ENCODE data around the gene ARMCX6.

ARMCX6 gene

DNA sequence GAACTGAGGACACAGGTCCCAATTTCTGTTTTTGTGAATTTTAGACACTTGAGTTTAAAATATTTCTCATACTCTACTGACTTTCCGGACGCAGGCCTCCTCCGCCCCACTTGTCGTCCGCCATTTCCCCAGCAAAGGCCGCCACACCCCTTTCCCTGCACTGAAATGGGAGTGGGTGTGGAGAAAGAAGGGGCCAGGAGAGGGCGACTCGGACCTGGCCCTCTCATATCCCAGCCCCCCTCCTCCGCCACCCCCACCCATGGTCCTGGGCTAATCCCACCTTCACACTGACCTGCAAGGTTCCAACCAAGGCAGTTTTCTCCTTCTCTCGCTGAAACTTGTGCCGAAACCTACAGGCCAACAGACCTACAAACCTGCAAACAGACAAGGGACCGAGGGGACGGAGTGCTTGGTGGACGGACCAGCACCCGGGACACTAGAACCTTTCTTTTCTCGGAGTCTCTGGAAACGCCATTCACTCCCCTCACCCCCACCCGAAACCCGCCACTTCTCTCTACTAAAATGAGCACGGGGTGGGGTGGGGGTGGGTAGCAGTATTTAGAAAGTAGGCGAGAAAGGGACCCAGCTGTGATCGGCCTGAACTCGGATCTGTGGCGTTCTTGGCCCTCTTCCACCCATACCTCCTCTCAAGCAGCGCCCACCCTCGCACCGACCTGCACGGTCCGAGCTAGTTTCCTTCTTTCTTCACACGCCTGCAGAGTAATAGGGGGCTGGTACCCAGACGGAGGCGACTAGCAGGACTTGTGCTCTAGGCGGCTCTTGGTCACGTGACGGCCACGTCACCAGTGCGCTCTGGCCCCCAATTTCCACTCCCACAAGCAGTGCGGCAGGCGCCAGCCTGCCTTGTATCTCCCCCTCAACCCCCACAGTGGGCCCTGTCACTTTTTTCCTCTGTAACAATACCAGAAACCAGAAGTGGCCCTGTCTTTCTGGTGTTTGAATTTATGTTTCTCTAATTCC is at the start of gene ARMCX6:
ARMCX6 (minus strand) TSS at position 790 of the 981 bp plus-strand sequence. CDS start 1,380 bp downstream, outside the sequence.
- TF ChIP-seq, protein P1, sequence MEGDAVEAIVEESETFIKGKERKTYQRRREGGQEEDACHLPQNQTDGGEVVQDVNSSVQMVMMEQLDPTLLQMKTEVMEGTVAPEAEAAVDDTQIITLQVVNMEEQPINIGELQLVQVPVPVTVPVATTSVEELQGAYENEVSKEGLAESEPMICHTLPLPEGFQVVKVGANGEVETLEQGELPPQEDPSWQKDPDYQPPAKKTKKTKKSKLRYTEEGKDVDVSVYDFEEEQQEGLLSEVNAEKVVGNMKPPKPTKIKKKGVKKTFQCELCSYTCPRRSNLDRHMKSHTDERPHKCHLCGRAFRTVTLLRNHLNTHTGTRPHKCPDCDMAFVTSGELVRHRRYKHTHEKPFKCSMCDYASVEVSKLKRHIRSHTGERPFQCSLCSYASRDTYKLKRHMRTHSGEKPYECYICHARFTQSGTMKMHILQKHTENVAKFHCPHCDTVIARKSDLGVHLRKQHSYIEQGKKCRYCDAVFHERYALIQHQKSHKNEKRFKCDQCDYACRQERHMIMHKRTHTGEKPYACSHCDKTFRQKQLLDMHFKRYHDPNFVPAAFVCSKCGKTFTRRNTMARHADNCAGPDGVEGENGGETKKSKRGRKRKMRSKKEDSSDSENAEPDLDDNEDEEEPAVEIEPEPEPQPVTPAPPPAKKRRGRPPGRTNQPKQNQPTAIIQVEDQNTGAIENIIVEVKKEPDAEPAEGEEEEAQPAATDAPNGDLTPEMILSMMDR (IDR thresholded peaks at IDR 0.05; ENCODE audit: borderline replicate concordance, extremely low read depth, low read length, poor library complexity, severe bottlenecking) = peak; percentile 45
- TF ChIP-seq EZH2 (IDR thresholded peaks at IDR 0.05; ENCODE audit: borderline replicate concordance, low read depth, low read length, severe bottlenecking) = no peak
- Histone ChIP-seq H3K4me2 (ENCODE audit: insufficient read depth, low read length) (peak within 1 kb of the TSS; percentile 73), H3K4me1 (ENCODE audit: insufficient read depth, low read length) (peaks cover 31% of the 10 kb centered on the region), H3K4me3 (ENCODE audit: low read depth in 1 of 2, low read length in 2 of 2) (peak within 1 kb of the TSS; percentile 54 to 85; a peak in 3 of 4 replicates), H3K9me3 (ENCODE audit: insufficient read depth, low read length, severe bottlenecking) (no peaks in the 10 kb centered on the region), H3K9ac (ENCODE audit: low read depth, low read length) (peak within 1 kb of the TSS; percentile 67), H4K20me1 (ENCODE audit: insufficient read depth, low read length) (no peaks in the 10 kb centered on the region), H3K27ac (ENCODE audit: low read length) (peak within 1 kb of the TSS; percentile 75), H3K36me3 (ENCODE audit: insufficient read depth, low read length) (peaks cover 5% of the 10 kb centered on the region; the same call in 1 of the 2 replicates), H3K79me2 (ENCODE audit: insufficient read depth, low read length) (peaks cover 7% of the 10 kb centered on the region), H3K27me3 (ENCODE audit: insufficient read depth, low read length, poor library complexity) (no peaks in the 10 kb centered on the region), H2AFZ (ENCODE audit: low read depth, low read length) (peak within 1 kb of the TSS; percentile 87)
- DNase-seq (peak; percentile 81), ATAC-seq (ENCODE audit: insufficient read depth, low read depth) (peak; percentile 92)

DNA sequence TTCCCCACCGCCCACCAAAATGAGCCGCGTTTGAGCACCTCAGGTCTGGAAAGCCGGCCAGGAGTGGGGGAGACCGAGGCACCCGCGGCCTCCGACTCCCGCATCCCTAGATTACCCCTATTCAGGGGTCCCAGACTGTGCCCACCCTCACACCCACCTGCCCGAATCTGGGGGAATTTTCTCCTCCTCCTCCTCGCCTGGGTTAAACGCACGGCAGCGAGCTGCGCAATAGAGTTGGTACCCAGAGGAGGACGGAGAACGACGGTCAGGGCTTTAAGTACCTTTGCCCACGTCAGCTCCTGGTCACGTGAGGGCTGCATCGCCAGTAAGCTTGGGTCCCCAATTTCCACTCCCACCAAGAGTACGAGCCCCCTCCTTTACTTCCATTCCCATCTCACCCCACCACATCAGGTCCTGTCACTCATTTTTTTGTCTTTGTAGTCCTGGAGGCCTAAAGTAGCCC is 41.8 kb upstream of the ARMCX6 start, which contains the start of gene ARMCX2:
ARMCX2 (minus strand) TSS at position 250 of the 463 bp plus-strand sequence. CDS start 2,262 bp downstream, outside the sequence.
- no peaks in the 10 kb centered on the region for H3K27me3 ChIP-seq (ENCODE audit: insufficient read depth, low read length, poor library complexity)
- H3K27ac ChIP-seq (ENCODE audit: low read length) = no peak within 1 kb of the TSS
- H3K9me3 ChIP-seq (ENCODE audit: insufficient read depth, low read length, severe bottlenecking) = no peaks in the 10 kb centered on the region
- no peak within 1 kb of the TSS for H3K9ac ChIP-seq (ENCODE audit: low read depth, low read length)
- no peaks in the 10 kb centered on the region for H3K79me2 ChIP-seq (ENCODE audit: insufficient read depth, low read length)
- DNase-seq (no peak), ATAC-seq (ENCODE audit: insufficient read depth, low read depth) (no peak)
- no peaks in the 10 kb centered on the region for H3K36me3 ChIP-seq (ENCODE audit: insufficient read depth, low read length)
- H3K4me1 ChIP-seq (ENCODE audit: insufficient read depth, low read length) = no peaks in the 10 kb centered on the region
- no peaks in the 10 kb centered on the region for H4K20me1 ChIP-seq (ENCODE audit: insufficient read depth, low read length)
- no peak within 1 kb of the TSS for H3K4me2 ChIP-seq (ENCODE audit: insufficient read depth, low read length)
- no peak for TF ChIP-seq EZH2 (IDR thresholded peaks at IDR 0.05; ENCODE audit: borderline replicate concordance, low read depth, low read length, severe bottlenecking)
- TF ChIP-seq, protein P1 (IDR thresholded peaks at IDR 0.05; ENCODE audit: borderline replicate concordance, extremely low read depth, low read length, poor library complexity, severe bottlenecking) = no peak
- H3K4me3 ChIP-seq (ENCODE audit: low read depth in 1 of 2, low read length in 2 of 2) = no peak within 1 kb of the TSS
- H2AFZ ChIP-seq (ENCODE audit: low read depth, low read length) = no peak within 1 kb of the TSS

DNA sequence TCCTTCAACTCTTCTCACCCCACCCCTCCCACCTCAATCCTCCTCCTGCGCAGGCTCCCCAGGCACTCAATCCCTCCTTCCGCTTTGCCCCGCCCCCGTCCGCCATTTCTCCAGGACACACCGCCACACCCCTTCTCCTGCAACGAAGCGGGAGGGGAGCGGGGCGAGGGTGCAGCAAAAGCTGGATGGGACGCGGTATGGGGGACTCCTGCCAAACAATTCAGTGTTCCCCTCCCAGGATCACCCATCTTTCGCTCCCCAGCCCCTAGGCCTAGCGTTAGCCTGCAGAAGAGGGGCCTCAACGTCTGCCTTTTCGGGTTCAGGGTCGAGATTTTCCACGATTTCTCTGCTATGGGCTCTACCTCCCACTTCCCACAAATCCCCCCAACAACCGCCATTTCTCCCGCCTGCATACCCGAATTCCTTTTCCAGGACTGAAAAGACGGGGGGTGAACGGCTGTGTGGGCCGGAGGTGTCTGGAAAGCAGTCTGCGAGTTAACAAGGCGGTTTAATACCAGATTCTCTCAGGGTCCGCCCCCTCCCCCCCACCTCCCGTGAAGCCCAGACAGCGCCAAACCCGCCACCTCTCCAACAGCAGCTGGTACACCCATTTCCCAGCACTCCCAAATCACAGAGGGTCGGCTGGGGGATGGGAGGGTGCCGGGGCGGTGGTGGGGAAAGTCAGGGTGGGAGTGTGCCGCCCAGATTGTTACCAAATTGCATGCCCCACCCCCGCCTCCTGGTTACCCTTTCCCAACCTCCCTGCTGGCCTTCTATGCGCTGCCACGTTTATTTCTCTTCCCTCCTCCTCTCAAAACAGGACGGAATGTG is 41.1 kb upstream of the ARMCX6 start:
- no peak overlapping the region for H3K9ac ChIP-seq (ENCODE audit: low read depth, low read length)
- DNase-seq (no peak), ATAC-seq (ENCODE audit: insufficient read depth, low read depth) (no peak)
- no peaks in the 10 kb centered on the region for H3K79me2 ChIP-seq (ENCODE audit: insufficient read depth, low read length)
- H3K4me2 ChIP-seq (ENCODE audit: insufficient read depth, low read length) = no peak overlapping the region
- no peak overlapping the region for H3K27ac ChIP-seq (ENCODE audit: low read length)
- H3K4me1 ChIP-seq (ENCODE audit: insufficient read depth, low read length) = no peaks in the 10 kb centered on the region
- no peaks in the 10 kb centered on the region for H3K27me3 ChIP-seq (ENCODE audit: insufficient read depth, low read length, poor library complexity)
- no peak overlapping the region for H3K4me3 ChIP-seq (ENCODE audit: low read depth in 1 of 2, low read length in 2 of 2)
- H4K20me1 ChIP-seq (ENCODE audit: insufficient read depth, low read length) = no peaks in the 10 kb centered on the region
- no peaks in the 10 kb centered on the region for H3K36me3 ChIP-seq (ENCODE audit: insufficient read depth, low read length)
- H2AFZ ChIP-seq (ENCODE audit: low read depth, low read length) = no peak overlapping the region
- no peaks in the 10 kb centered on the region for H3K9me3 ChIP-seq (ENCODE audit: insufficient read depth, low read length, severe bottlenecking)
- TF ChIP-seq EZH2 (IDR thresholded peaks at IDR 0.05; ENCODE audit: borderline replicate concordance, low read depth, low read length, severe bottlenecking) = no peak
- TF ChIP-seq, protein P1 (IDR thresholded peaks at IDR 0.05; ENCODE audit: borderline replicate concordance, extremely low read depth, low read length, poor library complexity, severe bottlenecking) = no peak

Measured in DND-41 (cell line).